NCI-H187 treated with DMSO at 0.1 percent for 48 hours (cell line): ENCODE data around the gene ZNF74.
"Not testable (repeated sequence)": the region's sequence is repeated elsewhere in the genome, so short reads cannot be mapped to it uniquely, and the experiment has no call there.

Source experiments
- DNase-seq: peaks from one replicate; lab custom pipeline; 2025; lab: John Stamatoyannopoulos, UW

The ZNF74 gene

DNA sequence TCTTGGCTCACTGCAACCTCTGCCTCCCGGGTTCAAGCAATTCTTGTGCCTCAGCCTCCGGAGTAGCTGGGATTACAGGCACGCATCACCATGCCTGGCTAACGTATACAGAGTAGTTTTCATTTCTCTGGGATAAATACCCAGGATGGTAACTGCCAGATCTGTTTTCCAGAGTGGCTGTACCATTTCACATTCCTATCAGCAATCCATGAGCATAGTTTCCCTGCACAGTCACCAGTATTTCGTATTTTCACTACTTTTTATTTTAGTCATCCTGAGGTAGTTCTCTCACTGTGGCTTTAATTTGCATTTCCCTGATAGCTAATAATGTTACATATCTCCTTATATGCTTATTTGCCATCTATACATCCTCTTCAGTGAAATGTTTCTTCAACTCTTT is 54.7 kb downstream of the ZNF74 start:
- DNase-seq, result no peak

DNA sequence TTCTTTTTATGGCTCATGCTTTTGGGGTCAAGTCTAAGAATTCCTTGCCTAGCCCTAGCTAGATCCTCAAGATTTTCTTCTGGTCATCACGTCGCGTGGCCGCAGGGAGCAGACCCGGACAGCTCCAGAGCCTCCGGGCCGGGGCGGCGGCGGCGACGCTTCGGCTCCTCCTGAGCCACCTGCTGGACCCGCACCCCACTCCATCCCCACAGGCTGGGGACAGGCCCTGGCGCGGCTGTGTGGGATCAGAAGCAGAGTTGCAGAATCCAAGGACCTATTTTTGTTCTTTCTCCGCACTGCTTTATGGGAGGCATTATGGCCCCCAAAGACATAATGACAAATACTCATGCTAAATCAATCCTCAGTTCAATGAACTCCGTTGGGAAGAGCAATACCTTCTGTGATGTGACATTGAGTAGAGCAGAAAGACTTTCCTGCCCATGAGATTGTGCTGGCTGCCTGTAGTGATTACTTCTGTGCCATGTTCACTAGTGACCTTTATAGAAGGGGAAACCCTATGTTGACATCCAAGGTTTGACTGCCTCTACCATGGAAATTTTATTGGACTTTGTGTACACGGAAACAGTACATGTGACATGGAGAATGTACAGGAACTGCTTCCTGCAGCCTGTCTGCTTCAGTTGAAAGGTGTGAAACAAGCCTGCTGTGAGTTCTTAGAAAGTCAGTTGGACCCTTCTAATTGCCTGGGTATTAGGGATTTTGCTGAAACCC is 56.0 kb downstream of the ZNF74 start:
- no peak for DNase-seq

- DNase-seq, result no peak
Measured at GRCh38 chr22:20450551-20450906, 56.6 kb downstream of the ZNF74 start.

GRCh38 chr22:20451129-20451778 is 57.3 kb downstream of the ZNF74 start:
- DNase-seq, result not testable (repeated sequence)

- DNase-seq, result no peak
Measured at GRCh38 chr22:20451920-20452319, 58.0 kb downstream of the ZNF74 start.

DNA sequence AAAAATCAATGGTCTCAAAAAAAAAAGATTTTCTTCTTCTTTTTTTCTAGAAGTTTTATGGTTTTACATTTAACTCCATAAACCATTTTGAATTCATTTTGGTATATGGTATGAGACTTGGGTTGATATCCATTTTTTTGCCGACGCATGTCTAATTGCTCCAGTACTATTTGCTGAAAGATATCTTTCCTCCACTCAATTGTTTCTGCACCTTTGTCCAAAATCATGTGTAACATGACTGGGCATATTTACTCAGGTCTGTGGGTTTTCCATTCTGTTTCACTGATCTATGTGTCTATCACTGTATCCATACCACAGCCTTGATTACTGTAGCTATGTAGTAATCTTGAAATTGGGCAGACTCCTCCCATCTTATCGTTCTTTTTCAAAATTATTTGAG is 59.3 kb downstream of the ZNF74 start:
- no peak for DNase-seq

DNA sequence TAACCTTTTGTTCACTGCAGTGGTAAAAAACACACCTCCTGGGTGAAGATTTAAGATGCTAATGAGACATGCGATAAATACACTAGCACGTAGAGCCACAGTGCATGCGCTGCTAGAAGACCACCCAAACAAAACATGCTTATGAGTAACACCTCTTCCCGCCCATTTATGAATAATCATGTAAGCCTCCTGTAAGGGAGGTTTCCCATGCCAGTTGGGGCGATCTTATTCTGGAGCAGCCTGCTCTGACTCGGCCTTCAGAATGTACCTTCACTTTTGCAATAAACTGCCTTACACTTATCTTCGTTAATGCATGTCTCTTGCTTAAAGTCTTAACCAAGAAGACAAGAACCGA is 61.7 kb downstream of the ZNF74 start:
- no peak for DNase-seq

GRCh38 chr22:20456064-20456721 is 62.2 kb downstream of the ZNF74 start:
- DNase-seq, result no peak

GRCh38 chr22:20456722-20457076 is 62.7 kb downstream of the ZNF74 start:
- DNase-seq, result no peak

DNA sequence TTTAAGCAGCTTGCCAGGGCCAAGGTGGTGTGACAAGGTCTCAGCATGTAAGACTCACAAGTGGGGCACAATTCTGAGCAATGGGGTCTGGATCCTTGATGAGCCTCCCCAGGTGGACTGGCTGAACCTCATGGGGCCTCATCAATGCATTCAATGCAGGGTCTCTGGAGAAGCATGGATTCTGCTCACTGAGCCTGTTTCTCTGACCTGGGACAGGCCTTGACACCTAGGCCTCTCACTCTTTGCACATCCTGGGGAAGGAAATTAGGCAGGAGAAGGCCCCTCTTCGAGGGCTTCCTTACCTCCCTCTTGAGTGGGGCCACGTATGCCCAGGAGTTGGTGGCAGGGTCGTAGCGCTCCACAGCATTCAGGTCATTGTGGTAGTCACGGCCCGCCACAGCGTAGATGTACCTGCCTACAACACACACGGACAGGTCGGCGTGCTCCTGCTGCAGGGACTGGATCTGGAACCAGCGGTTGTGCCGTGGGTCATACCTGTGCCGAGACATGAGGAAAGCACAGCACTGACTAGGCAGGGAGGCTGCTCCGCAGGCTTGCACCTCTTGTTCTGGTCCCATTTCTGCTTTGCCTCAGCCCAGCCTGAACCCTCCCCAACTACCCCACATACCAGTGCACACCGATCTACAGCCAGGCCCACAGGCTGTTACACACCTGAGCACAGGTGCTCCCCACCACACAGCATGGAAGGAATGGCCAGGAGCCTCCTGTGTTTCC is 63.7 kb downstream of the ZNF74 start:
- no peak for DNase-seq
